NCI-H187 treated with DMSO at 0.1 percent for 48 hours (cell line): ENCODE measurements around the gene TSPAN1.

Experiments
- DNase-seq: peaks from one replicate; lab custom pipeline; 2025; lab: John Stamatoyannopoulos, UW

TSPAN1 gene

DNA sequence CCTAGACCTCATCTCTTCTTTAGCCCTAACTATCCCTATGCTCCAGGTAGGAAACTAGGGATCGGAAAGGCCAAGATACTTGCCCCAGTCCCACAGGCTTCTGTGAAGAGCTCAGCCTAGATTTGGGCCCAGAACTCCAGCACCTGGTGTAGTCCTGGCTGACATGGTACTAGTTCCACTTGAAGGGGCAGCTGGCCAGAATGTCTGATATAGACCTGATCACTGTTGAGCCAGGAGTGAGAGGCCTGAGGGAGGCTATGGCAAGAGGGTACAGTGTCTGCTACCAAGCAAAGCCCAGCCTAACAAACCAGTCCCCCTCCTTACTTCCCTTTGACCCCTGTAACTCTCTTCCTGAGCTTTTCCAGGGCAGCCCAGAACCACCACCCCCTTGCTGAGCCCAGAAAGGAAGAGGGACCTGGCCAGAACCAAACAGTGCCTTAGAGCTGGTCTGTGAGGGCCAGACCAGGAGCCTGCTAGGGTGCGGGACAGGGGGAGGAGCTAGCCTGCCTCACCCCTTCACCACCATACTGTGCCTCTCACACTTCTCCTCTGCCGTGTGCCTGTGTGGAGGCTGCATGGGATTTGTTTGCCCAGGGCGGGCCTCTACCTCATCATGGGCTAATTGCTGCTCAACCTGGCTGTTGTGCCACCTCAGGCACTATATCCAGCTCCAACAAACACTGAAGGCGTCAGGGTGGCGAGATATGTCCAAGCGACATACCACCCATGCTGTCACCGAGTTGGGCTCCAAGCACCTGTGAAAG is 12.4 kb downstream of the TSPAN1 start:
- no peak for DNase-seq

DNA sequence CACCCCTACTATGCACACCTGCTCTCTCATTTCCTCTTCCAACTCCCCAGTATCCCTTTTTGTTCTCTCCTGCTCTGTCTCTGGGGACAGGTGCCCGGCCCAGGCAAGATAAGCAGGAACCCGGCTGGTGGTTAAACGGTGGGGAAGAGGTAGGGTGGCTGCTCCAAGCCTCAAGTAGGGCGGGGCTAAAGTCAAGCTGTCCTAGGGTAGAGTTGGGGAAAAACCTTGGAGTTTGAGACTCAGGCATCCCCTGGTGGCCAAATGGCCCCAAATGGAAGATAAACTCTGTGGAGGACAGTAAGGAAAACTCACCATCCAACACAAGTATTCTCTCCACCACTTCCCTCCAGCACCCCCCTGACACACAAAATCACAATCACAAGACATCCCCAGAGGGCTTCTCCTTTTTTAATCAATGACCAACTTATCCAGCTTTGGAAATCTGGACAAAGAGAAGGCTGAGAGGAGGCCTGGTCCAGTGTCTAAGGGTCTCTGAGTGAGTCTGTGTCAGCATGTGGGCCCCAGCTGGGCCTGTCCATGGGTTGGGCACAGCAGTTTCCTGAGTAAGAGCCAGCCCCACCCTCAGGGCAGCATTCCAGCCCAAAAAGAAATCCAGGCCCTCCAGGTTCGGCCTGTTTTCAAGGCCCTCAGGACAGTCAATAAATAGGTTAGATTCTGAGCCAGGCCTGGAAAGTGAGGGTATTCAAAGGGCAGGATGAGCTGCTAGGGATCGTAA is 13.6 kb downstream of the TSPAN1 start:
- no peak for DNase-seq

DNA sequence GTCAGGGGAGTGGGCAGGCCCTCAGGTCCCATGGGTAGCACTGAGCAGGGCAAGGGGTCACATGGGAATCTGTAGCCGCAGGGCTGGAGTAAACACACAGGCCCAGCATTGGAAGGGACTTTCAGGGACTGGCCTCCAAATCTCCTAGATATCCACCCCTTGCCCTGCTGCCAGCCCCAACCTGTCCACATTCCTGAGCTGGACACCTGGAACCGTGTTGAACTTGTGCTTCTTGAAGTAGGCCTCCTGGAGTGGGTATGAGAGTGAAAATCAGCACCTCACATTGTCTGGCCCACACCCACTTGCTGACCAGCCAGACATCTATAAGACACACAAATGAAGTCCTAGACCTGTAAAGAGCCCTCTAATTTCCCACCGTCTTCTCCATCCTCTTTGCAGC is 15.7 kb downstream of the TSPAN1 start:
- DNase-seq = no peak

DNA sequence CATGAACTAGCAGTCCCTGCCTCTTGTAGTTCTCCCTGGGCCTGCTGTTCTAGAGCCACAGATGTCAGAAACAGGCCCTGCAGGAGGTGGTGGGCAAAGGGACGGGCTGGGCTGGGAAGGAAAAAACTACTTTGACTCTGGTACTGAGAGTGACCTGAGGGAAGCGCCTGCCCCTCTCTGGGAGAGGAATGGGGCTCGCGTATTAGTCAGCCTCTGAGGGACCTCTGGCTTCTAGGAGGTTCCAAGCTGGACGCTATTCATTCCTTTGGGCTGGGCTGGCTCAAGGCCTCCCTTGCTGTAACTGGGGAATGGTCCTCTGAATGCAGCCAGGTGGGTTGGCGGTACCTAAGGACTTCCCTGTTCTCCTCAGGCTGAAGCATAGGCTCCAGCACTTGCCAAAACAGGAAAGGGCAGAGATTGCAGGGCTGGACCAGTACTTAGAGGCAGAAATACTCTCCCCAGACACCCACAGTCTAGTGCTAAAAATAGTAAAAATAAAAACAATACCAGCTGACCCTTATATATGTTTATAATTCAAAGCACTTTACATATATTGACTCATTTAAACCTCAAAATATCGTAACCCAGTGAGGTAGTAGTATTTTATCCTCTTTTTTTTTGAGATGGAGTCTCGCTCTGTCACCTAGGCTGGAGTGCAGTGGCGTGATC is 16.3 kb downstream of the TSPAN1 start:
- no peak for DNase-seq

DNA sequence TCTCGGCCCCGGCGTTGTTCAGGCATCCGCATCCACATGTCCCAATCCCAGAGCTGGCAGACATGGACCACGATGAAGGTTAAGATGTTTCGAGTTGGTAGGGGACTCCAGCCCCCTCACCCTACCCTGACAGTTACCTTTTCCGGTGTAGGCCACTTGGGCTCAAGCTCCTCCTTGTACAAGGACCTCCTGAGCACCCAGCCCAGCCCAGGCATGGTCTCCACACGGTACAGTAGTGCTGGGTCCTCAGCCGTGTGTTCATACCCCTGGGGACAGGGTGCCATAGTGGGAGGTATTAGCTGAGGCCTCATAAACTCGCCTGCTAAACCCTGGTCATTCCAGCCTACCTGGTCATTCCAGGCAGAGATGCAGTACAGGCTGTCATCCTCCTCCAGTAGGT is 17.3 kb downstream of the TSPAN1 start:
- DNase-seq = no peak

DNA sequence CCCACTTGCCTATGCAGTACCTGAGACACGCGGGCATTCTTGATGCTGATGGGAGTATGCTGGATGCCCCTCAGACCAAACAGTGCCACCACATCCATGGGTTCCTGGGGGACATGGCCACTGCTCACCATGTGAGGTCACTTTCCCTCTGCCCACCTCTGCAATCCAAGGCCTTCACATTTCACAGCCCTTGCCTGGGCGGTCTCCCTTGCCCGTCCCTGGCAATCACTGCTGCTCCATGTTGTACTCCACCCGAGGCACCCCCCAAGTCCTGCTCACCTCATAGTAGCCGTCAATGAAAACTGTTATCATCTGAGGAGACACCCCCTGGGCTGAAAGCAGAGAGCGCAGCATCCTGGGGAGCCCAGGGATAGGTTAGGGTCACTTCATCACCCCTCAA is 18.4 kb downstream of the TSPAN1 start:
- no peak for DNase-seq

DNA sequence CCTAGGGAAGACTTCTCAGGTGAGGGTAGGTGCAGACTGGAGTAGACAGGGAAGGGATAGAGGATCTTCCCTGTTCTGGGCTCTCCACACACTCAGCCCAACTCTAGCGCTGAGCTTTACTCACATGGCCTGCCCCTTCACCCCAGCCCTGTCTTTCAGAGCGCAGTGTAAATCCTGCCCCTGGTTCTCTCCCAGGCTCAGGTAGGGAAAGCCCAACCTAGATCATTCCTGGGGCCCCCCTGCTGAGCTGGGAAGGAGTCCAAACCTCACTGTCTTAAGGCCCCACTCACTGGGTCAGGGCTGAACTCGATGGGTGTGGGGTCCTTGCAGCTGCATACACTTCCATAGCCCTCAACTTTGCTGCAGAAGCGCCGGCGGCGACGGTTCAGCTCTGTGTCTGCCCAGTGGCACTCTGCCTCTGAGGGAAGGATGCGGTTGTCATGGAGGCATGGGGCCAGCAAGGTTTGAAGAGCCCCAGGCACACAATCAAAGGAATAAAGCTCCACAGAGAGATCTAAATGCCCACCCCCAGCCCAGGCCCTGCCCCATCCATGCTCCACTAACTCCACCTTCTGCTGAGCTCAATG is 19.2 kb downstream of the TSPAN1 start:
- no peak for DNase-seq

DNA sequence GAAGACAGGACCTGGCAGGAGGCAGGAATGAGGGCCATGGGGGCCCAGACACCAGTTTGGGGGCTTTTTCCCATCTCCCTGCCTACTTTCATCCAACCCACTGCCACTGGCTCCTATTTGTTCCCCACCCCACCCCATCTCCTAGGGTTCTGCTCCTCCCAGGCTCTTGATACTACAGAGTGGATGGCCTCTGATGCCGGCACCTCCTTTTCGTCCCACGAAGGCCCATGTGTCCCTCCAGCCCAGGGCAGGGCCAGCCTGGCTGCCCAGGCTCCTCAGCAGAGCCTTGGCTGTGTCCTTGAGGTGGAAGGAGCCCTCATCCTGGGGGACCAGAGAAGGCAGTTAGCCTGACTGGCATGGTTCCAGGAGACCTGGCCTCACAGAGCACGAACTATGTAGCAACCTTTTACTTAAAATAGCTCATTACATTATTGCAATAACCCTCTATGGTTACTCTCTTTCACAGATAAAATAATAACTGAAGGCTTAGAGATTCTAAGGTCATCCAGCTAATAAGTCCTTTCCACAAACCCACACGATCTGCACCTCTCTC is 19.8 kb downstream of the TSPAN1 start:
- no peak for DNase-seq

DNA sequence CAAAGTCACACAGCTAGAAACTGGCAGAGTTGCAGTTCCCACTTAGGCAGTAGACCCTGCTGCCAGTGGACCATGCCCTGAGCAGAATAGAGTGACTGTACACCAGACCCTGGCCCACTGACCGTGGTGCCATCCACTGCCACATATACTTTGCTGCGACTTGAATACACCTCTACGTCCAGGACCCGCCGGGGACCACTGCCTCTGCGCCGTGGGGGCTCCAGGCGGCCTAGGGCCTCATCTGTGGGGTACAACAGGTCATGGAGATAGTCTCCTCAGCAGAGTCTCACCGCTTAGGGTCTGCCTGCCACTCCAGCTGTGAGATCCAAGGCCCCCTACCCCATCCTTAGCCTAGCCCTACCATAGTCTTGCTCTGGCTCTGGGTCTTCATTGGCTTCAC is 21.7 kb downstream of the TSPAN1 start:
- DNase-seq = no peak

DNA sequence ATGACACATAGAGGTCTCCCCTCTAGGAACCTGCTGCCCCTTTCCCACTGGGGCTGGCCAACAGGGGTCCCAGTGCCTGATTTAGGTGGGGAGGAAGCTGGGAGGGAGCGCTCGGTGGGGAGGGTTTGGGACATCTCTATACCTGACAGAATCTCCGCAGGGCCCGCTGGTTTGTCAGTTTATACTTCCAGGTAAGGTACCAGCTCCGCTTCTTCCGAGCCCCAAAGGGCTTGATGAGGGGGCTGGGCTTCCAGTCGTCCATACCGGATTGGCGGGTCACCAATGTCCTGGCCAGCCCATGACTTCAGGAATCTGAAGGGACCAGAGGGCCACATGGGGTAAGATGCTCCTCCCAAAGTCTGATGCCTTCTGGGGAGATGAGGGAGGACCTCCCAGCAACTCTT is 22.7 kb downstream of the TSPAN1 start:
- no peak for DNase-seq

DNA sequence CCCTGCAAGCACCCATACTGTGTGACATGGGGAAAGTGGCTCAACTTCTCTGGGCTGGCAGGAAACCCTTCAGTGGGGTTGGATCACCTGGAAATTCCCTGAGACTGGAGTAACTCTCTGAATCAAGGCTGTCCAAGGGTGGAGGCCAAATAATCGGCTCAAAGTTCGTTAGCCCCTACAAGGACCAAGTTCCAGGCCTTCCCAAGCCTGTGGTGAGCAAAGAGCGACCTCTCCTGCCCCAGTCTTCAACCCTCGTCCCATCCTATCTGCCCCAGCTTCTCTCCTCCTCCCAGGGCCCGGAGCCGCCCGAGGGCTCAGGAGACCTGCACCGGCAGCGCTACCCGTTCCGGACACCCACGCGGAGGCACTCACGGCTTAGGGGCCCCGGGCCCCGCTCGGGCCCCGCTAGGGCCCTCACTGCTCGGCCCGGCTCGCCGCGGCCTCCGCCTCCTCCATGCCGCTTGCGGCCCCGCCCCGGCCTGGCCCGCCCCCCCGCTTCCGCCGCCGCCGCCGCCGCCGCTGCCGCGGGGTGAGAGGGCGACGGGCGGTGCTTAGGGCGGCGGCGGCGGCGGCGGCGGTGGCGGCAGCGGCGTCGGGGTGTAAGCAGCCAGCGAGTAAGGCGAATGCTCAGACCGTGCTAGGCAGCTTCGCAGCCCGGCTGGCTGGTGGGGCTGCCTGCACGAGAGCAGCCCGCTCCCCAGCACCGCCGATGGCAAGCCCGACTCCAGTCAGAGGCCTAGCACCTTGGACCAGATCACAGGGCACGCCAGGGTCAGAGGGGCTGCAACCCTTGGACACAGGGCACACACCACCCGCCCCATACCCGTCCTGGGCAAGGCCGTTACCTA is 23.3 kb downstream of the TSPAN1 start, which contains the start of gene POMGNT1:
TSS of gene POMGNT1 (minus strand) at position 471 of the 848 bp plus-strand sequence. CDS start 613 bp downstream, outside the sequence.
- DNase-seq = no peak

DNA sequence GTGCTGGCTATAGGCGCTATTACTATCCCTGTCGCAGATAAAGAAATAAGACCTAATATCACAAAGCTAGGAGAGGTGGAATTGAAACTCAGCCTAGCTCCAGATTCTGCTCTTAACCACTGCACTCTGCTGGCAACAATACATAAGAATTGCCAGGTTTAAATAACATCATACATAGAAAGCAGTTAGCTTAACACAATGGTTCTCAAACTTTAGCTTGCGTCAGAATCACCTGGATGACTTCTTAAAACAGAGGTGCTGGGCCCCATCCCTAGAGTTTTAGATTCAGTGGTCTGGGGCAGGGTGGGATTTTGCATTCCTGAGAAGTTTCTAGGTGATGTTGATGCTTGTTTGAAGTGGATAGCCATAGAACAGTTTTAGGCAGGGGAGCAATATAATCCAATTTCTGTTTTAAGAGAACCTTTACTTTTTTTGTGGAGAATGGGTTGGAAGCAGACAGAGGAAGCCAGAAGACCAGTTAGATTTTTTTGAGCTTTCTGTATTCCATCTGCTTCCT is 24.4 kb downstream of the TSPAN1 start:
- no peak for DNase-seq

DNA sequence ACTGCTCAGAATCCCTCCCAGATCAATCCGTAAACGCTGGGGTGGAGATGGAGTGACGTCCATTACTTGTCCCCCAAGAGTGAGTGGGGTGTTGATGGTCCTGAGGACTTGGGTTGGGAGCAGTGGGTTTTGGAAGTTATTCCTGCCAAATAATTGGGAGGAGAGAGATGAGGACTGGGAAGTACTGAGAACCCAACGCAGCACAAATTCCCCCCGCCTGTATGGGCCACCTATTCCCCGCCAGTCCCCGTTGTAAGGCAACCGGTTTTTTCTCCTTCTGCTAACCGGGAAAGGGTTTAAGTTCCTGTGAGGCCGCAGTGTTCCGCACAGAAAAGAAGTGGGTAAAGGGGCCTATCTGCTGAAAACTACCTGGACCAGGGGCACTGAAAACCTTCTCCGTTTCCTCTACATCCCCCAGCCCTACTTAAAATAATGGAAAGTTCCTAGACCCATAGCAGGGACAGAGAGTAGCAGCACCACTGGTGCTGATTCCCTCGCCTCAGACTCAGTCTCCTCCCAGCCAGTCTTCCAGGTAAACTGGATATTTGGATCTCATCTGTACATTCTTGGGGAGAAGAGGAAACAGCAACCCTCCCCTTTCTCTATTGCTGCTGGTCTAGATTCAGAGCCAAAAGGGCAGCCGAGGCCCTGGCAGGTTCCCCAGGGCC is 29.0 kb downstream of the TSPAN1 start:
- DNase-seq = no peak

DNA sequence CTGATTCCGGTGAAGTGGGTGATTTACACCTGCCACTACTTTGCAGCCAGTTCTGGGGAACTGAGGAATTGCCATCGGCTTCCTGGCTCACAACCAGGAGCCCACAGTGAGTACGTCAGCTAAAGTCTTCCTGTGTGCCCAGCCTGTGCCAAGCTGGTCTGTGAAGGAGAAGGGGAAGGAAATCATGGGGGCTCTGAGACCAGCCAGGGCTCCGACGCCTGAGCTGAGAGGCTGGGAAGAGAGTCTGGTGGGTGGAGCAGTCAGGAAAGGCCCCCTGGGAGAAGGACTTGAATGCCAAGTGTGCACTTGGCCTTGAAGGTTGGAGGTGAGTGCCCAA is 29.5 kb downstream of the TSPAN1 start:
- no peak for DNase-seq

DNA sequence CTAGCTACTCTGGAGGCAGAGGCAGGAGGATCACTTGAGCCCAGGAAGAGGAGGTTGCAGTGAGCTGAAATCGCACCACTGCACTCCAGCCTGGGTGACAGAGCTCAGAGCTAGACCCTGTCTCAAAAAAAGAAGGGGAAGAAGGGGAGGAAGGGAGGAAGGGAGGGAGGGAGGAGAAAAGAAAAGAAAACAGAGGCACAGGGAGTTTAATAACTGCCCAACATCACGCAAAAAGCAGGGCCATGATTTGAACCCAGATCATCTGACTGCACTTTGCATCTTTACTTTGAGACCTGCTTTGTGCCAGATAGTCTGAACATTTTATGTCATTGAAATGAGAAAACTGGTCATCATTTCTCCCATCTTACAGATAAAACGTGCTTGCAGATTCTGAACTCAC is 30.3 kb downstream of the TSPAN1 start:
- DNase-seq = no peak

DNA sequence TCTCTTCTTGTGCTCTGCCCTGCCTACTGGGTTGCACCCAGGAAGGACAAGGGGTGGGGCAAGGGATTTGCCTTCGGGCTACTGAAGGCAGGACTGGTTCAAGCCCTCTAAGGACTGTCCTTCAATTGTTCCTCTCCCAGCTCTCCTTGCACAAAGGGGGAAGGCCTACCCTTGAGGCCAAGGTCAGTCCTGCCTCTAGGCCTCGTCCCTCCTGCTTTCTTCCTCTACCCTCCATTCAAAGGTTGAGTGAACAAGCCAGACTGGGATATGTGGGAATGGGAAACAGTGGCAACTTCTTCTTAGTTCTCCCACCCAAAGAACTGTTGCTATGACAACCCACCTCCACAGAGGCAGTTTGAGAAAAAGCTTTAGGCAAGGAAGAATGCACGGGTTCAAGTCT is 30.9 kb downstream of the TSPAN1 start:
- DNase-seq = no peak

DNA sequence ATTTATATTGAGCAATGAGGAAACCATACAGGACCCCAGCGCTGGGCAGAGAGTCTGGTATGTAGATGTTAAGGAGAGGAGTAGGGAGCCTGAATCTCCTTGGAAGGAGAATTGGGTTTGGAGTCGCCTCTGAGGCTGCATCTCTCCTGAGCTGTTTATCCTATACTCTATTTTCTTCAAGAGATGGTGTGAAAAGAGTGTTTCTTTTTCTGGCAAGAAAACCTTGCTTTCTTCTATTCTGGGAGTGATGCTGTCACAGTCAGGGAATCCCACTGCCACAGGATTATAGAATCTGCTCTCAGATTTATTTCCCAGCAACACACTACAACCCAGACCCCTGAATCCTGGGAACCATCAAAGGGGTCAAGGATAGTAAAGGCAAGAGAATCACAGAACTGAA is 31.5 kb downstream of the TSPAN1 start:
- DNase-seq = no peak

DNA sequence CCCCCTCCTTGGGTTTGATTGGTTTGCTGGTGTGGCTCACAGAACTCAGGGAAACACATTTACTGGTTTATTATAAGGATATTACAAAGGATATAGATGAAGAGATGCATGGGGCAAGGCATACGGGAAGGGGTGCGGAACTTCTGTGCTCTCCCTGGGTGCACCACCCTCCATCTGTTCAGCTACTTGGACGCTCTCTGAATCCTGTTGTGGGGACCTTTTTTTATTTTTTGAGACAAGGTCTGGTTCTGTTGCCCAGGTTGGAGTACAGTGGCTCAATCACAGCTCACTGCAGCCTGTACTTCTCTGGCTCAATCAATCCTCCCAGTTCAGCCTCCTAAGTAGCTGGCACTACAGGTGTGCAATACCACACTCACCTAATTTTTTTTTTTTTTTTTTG is 35.7 kb downstream of the TSPAN1 start:
- no peak for DNase-seq

DNA sequence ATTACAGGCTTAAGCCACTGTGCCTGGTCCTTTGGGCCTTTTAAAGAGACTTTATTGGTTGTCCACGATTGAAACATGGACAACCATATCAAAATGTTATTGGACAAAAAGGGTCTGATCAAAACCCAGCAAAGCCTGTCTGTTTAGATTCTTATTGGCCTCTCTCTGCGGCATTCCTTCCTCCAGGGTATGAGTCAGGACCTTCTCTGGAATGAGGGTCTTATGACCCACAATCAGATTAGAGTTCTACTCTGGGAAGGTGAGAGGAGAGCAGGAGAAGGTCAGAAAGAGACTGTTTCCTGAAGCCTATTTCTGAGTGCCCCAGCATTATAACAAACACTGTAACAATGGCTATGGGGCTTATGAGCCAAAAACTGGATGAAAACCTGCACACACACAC is 36.2 kb downstream of the TSPAN1 start:
- no peak for DNase-seq

DNA sequence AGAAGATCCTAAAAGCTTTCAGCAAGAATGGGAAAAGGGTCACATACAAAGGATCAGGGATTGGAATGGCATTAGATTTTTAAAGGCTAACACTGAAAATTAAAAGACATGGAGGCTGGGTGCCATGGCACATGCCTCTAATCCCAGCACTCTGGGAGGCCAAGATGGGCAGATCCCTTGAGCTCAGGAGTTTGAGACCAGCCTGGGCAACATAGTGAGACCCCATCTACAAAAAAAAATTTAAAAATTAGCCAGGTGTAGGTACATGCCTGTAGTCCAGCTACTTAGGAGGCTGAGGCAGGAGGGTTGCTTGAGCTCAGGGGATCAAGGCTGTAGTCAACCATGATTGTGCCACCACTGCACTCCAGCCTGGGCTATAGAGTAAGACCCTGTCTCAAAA is 40.6 kb downstream of the TSPAN1 start:
- no peak for DNase-seq

DNA sequence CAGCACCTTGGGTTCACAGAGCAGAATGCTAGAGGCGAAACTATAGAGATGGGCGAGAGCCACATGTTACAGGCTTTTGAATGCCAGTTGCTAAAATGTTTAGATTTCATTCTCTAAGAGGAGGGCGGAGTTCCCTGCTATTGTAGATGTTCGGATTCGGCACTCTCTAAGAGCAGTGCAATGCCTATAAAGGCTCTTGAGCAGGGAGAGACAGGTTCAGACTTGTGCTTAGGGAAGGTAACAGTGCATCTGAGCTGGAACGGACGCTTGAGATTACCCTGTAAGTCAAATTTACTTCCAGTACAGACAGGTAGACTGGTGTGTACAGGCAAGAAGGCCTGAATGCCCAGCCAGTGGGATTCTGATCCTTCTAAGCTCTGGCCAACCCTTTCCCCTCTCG is 43.6 kb downstream of the TSPAN1 start:
- peak; percentile 97 for DNase-seq
